HCT116 (cell line): ENCODE data around the gene BTNL2. TPM values are rescaled to one million over a fixed set of nuclear protein-coding genes. Genes with fewer than 3 reads are reported as not detected.
A peak's percentile ranks its signal among the peaks of the same experiment; 100 is the strongest.

ENCODE experiments used
- ATAC-seq: fragments of 200-7000 bp; cut with Tn5 transposase; 2 replicates; pipeline ENCODE4 v1.9.1; 2020; ENCODE audit warnings: mild to moderate bottlenecking, moderate library complexity
- BruUV-seq: library from RNA; stranded (reverse); fragments of 400-500 nt; replicated peaks from 2 replicates; lab custom pipeline; 2021; lab: Mats Ljungman, UMichigan
- CTCF ChIA-PET: fragments of 300-600 bp; sonication (Branson Sonifier 250); formaldehyde crosslinking; loops from one replicate; lab custom pipeline; 2021; ENCODE audit warnings: antibody characterized with exemption; lab: Charles Lee
- POLR2A ChIA-PET: fragments of 300-600, 350-600 bp; sonication (Branson Sonifier 250); formaldehyde crosslinking; loops from one replicate; lab custom pipeline; 2021; ENCODE audit warnings: antibody characterized with exemption; lab: Charles Lee
- RAD21 ChIA-PET, 2 experiments: fragments of 300-600 bp; sonication (Branson Sonifier 250); formaldehyde crosslinking; loops; one replicate each; lab custom pipeline; 2023; ENCODE audit warnings: low total read pairs in 2 of 2; ENCODE audit not compliant: uncharacterized antibody in 2 of 2, unreplicated experiment in 2 of 2, low non-redundant PET in 1 of 2; lab: Charles Lee
- DNase-seq: peaks from one replicate; pipeline ENCODE4 v3.0.0-alpha.2; 2010; ENCODE audit warnings: low read depth, low spot score
- H2AFZ ChIP-seq: fragments of 200-600 bp; shearing (Covaris generic), sonication (generic); 2 replicates; pipeline ENCODE4 v1.6.1; 2017; ENCODE audit warnings: low read depth, mixed run types, mixed read lengths, antibody characterized with exemption, low read length; ENCODE audit not compliant: poor library complexity, severe bottlenecking
- H3K27ac ChIP-seq: 2 replicates; pipeline ENCODE4 v1.5.1; 2012; ENCODE audit warnings: low read depth, low read length
- H3K27me3 ChIP-seq: fragments of 200-600 bp; sonication (generic); 2 replicates; pipeline ENCODE4 v1.6.1; 2016; ENCODE audit warnings: mixed run types, low read length, mixed read lengths; ENCODE audit not compliant: insufficient read depth
- H3K36me3 ChIP-seq, 2 experiments: fragments of 200-500 bp in 1 of 2; fragments of 200-600 bp in 1 of 2; sonication (Bioruptor generic) in 1 of 2; sonication (generic) in 1 of 2; 2 replicates each; pipeline versions ENCODE4 v1.5.1 to v1.6.1; 2014 to 2016; ENCODE audit warnings: low read length in 2 of 2, inconsistent platforms in 1 of 2, mixed read lengths in 1 of 2, mixed run types in 1 of 2; ENCODE audit not compliant: insufficient read depth in 2 of 2, control insufficient read depth in 1 of 2
- H3K4me1 ChIP-seq, 2 experiments: fragments of 200-600 bp in 1 of 2; sonication (generic) in 1 of 2; 2 replicates each; pipeline versions ENCODE4 v1.5.1 to v1.6.1; 2012 to 2017; ENCODE audit warnings: low read length in 2 of 2, inconsistent platforms in 1 of 2, mild to moderate bottlenecking in 1 of 2, mixed read lengths in 1 of 2, mixed run types in 1 of 2, moderate library complexity in 1 of 2; ENCODE audit not compliant: insufficient read depth in 2 of 2, control insufficient read depth in 1 of 2
- H3K4me2 ChIP-seq: fragments of 200-600 bp; sonication (generic); 2 replicates; pipeline ENCODE4 v1.6.1; 2017; ENCODE audit warnings: mixed run types, low read length, mixed read lengths
- H3K4me3 ChIP-seq, 2 experiments: fragments of 200-600 bp in 1 of 2; sonication (generic) in 1 of 2; replicated peaks in 1 of 2; 2 replicates each; pipeline ENCODE4 v1.5.1; 2011 to 2016; ENCODE audit warnings: low read length in 2 of 2, control low read depth in 1 of 2, low read depth in 1 of 2, mild to moderate bottlenecking in 1 of 2, mixed read lengths in 1 of 2, mixed run types in 1 of 2
- H3K79me2 ChIP-seq: fragments of 200-600 bp; sonication (generic); 2 replicates; pipeline ENCODE4 v1.6.1; 2017; ENCODE audit warnings: mild to moderate bottlenecking, mixed run types, low read length, moderate library complexity, mixed read lengths; ENCODE audit not compliant: insufficient read depth
- H3K9ac ChIP-seq: fragments of 200-600 bp; sonication (generic); 2 replicates; pipeline ENCODE4 v1.6.1; 2016; ENCODE audit warnings: low read length, mixed read lengths
- H3K9me2 ChIP-seq: fragments of 200-600 bp; sonication (generic), shearing (Covaris generic); 2 replicates; pipeline ENCODE4 v1.6.1; 2017; ENCODE audit warnings: mixed run types, mild to moderate bottlenecking, moderate library complexity; ENCODE audit not compliant: insufficient read depth
- H3K9me3 ChIP-seq, 2 experiments: fragments of 200-500 bp in 1 of 2; fragments of 200-600 bp in 1 of 2; sonication (Bioruptor generic) in 1 of 2; sonication (generic) in 1 of 2; 2 replicates each; pipeline ENCODE4 v1.6.1; 2014 to 2017; ENCODE audit warnings: low read length in 2 of 2, mixed read lengths in 2 of 2, inconsistent platforms in 1 of 2, low read depth in 1 of 2, mild to moderate bottlenecking in 1 of 2, mixed run types in 1 of 2, moderate library complexity in 1 of 2; ENCODE audit not compliant: control insufficient read depth in 1 of 2, insufficient read depth in 1 of 2
- H4K20me1 ChIP-seq: fragments of 200-600 bp; sonication (generic), shearing (Covaris generic); 2 replicates; pipeline ENCODE4 v1.6.1; 2017; ENCODE audit warnings: mixed run types, mild to moderate bottlenecking, moderate library complexity; ENCODE audit not compliant: insufficient read depth
- ATF3 ChIP-seq: IDR thresholded peaks from 2 replicates; pipeline ENCODE4 v1.6.1; 2012
- ELF1 ChIP-seq: IDR thresholded peaks from 2 replicates; pipeline ENCODE4 v1.6.1; 2012; ENCODE audit warnings: low read depth, borderline replicate concordance
- EZH2phosphoT487 ChIP-seq: fragments of 200-600 bp; IDR thresholded peaks from 2 replicates; pipeline ENCODE4 v1.6.1; 2018; ENCODE audit warnings: antibody characterized with exemption, borderline replicate concordance
- MAX ChIP-seq: IDR thresholded peaks from 2 replicates; pipeline ENCODE4 v1.6.1; 2012
- POLR2A ChIP-seq: IDR thresholded peaks from 2 replicates; pipeline ENCODE4 v1.7.0; 2011; ENCODE audit warnings: borderline replicate concordance; ENCODE audit not compliant: insufficient read depth, insufficient read length; ENCODE audit errors: extremely low read depth
- RAD21 ChIP-seq: IDR thresholded peaks from 2 replicates; pipeline ENCODE4 v1.6.1; 2012; ENCODE audit warnings: low read depth, mild to moderate bottlenecking
- REST ChIP-seq: IDR thresholded peaks from 2 replicates; pipeline ENCODE4 v1.6.1; 2012; ENCODE audit warnings: low read depth
- SRF ChIP-seq: IDR thresholded peaks from 2 replicates; pipeline ENCODE4 v1.6.1; 2012; ENCODE audit warnings: low read depth
- TCF7L2 ChIP-seq: IDR thresholded peaks from 2 replicates; pipeline ENCODE4 v1.7.0; 2011; ENCODE audit warnings: borderline replicate concordance, inconsistent platforms; ENCODE audit not compliant: insufficient read depth, insufficient read length; ENCODE audit errors: extremely low read depth
- YY1 ChIP-seq: IDR thresholded peaks from 2 replicates; pipeline ENCODE4 v1.6.1; 2011; ENCODE audit warnings: low read length, low read depth, moderate library complexity, mild to moderate bottlenecking; ENCODE audit not compliant: insufficient replicate concordance; ENCODE audit errors: extremely low read depth
- ZBTB33 ChIP-seq: IDR thresholded peaks from 2 replicates; pipeline ENCODE4 v1.6.1; 2011; ENCODE audit warnings: mild to moderate bottlenecking, low read length, moderate library complexity; ENCODE audit not compliant: insufficient replicate concordance; ENCODE audit errors: extremely low read depth
- intact Hi-C: fragments of 100-400 bp; cut with micrococcal nuclease; formaldehyde crosslinking; loops from 2 replicates; pipeline ENCODE4 v1.10.0; 2022
- total RNA-seq: library from RNA; stranded (reverse); gene quantifications from one replicate; pipeline ENCODE4 v1.2.1, GENCODE V29; 2021; ENCODE audit not compliant: unreplicated experiment

BTNL2 gene
- total RNA-seq, 1 experiment from 2014 or later = not detected

- Histone ChIP-seq H3K9me3 (no peaks in the 10 kb centered on the region), H3K79me2 (no peaks in the 10 kb centered on the region), H2AFZ (peak overlapping the region; percentile 93), H3K27me3 (0 out of 2 replicates have a peak, but pooled peaks cover 6% of the 10 kb centered on the region), H3K36me3 (no peaks in the 10 kb centered on the region), H3K9me2 (no peaks in the 10 kb centered on the region), H3K27ac (no peak overlapping the region), H3K9ac (no peak overlapping the region), H4K20me1 (no peaks in the 10 kb centered on the region), H3K4me3 (no peak overlapping the region; a peak in 1 of 4 replicates), H3K4me2 (peak overlapping the region; percentile 76), H3K4me1 (peaks cover 0 to 12% of the 10 kb centered on the region in 2 experiments; a peak in 2 of 4 replicates)
- no peak for DNase-seq
- POLR2A ChIA-PET = no interaction called here
- BruUV-seq = no TSS peak
- no peak for ATAC-seq
- RAD21 ChIA-PET = no interaction called here
- TF ChIP-seq POLR2A (no peak), ZBTB33 (no peak)
- CTCF ChIA-PET = interaction anchor here (0.6 to 2.2 kb wide), 3 partner anchors 284 to 453 kb away, joined by 3 to 10 read pairs (median 5); no protein-coding TSS in a partner anchor
- intact Hi-C loops = no loop called here
Observed at GRCh38 chr6:32416036-32416435, 9.1 kb upstream of the BTNL2 start.

DNA sequence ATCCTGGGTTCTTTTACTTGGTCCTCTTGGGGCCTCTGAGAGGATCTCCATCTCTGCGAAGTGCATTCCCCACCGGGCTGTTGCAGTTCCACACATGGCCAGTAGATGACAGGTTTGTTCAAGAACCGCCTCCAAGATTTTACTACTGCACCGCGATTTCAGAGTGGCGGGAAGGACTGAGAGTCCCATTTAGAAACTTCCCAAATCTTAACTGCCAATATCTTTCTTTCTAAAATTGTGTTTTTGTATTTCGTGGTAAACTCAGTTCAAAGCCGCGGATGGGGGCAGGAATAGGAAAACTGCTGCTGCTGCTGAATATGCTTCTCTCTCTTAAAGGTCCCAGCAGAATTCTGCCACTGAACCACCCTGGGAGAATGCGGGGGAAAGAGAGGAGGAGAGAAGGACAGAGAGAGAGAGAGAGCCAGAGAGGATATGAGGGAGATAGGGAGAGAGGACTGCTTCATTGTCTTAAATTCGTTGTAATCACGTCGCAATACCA, 8.6 kb upstream of the BTNL2 start:
- no peak overlapping the region for H3K27ac ChIP-seq
- TF ChIP-seq ATF3 (no peak), TCF7L2 (no peak), YY1 (no peak), MAX (no peak), ELF1 (no peak), RAD21 (peak; percentile 86), REST (no peak), SRF (no peak), EZH2phosphoT487 (no peak)

More for the DNA sequence above, 8.6 kb upstream of the BTNL2 start:
- Histone ChIP-seq H3K4me1 (peaks cover 0 to 12% of the 10 kb centered on the region in 2 experiments; a peak in 2 of 4 replicates), H2AFZ (peak overlapping the region; percentile 93), H3K36me3 (no peaks in the 10 kb centered on the region), H3K9ac (peak overlapping the region; percentile 11; the same call in 1 of the 2 replicates), H3K4me2 (peak overlapping the region; percentile 76), H3K9me2 (no peaks in the 10 kb centered on the region), H3K27me3 (0 out of 2 replicates have a peak, but pooled peaks cover under 1% of the 10 kb centered on the region), H3K4me3 (peak overlapping the region; percentile 18 to 36), H3K9me3 (no peaks in the 10 kb centered on the region), H4K20me1 (no peaks in the 10 kb centered on the region), H3K79me2 (no peaks in the 10 kb centered on the region)
- ATAC-seq (peak; percentile 83), DNase-seq (peak; percentile 74)
- ChIA-PET RAD21 (interaction anchor here in 1 of 2 experiments (1.2 kb wide), 1 partner anchor 277 kb away, joined by 3 read pairs; no protein-coding TSS in a partner anchor), POLR2A (no interaction called here), CTCF (interaction anchor here (1.0 to 3.9 kb wide), 4 partner anchors 9 to 371 kb away, joined by 4 to 33 read pairs (median 16); partner anchors contain the start of gene BTNL2)
- intact Hi-C loops = loop anchor here (1.0 to 2.0 kb wide), 3 partner anchors 285 to 453 kb away; no protein-coding TSS in a partner anchor
- no TSS peak for BruUV-seq
